ENCODE data around the gene KIF3A.

DNA sequence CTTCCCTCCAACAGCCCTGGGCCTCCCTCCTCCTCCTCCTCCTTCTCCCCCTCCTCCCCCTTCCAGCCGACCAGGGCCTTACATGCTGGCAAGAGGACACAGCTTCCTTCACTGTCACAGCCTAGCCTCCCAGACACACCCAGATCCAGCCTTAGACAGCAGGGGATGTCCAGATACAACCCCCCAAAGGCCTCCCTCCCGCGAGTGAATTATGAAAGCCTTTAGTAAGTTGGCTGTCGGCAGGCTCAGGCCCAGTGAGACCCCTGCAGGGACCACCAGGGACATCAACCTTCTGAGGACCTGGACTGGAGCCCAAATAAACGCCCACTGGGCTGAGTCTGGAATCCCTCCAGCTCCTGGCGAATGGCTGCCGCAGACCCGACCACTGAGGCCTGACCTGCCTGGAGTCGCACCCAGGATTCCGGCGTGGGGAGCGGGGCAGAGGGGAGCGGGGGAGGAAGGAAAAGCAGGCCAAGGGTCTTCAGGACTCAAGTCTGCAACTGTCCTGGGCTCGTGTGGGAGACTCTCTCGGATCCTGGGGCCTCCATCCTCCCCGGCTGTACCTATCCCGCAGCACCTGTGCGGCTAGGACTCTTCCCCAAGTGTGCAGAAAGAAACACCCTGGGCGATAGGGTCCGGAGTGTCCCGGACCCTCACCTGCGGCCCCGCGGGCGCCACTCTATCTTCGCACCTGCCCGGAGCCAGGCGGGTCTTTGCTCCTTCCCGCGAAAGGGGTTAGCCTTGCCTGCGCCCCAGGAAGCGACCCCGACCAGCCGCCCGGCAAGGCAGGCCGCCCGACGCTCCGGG, 39.0 kb upstream of the KIF3A start:
- TF ChIP-seq, protein P1, sequence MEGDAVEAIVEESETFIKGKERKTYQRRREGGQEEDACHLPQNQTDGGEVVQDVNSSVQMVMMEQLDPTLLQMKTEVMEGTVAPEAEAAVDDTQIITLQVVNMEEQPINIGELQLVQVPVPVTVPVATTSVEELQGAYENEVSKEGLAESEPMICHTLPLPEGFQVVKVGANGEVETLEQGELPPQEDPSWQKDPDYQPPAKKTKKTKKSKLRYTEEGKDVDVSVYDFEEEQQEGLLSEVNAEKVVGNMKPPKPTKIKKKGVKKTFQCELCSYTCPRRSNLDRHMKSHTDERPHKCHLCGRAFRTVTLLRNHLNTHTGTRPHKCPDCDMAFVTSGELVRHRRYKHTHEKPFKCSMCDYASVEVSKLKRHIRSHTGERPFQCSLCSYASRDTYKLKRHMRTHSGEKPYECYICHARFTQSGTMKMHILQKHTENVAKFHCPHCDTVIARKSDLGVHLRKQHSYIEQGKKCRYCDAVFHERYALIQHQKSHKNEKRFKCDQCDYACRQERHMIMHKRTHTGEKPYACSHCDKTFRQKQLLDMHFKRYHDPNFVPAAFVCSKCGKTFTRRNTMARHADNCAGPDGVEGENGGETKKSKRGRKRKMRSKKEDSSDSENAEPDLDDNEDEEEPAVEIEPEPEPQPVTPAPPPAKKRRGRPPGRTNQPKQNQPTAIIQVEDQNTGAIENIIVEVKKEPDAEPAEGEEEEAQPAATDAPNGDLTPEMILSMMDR (tag by site-specific recombination; IDR thresholded peaks at IDR 0.05): peak; percentile 71
- no peak for TF ChIP-seq ZNF146 (tag by site-specific recombination; IDR thresholded peaks at IDR 0.05)
- TF ChIP-seq ZNF423 (tag by site-specific recombination; IDR thresholded peaks at IDR 0.05): no peak
- no peak for TF ChIP-seq ZNF366 (tag by site-specific recombination; conservative IDR thresholded peaks at IDR 0.05)
- no peak for TF ChIP-seq ZNF292 (tag by site-specific recombination; IDR thresholded peaks at IDR 0.05; ENCODE audit: borderline replicate concordance, low read depth)
- TF ChIP-seq, protein P2, sequence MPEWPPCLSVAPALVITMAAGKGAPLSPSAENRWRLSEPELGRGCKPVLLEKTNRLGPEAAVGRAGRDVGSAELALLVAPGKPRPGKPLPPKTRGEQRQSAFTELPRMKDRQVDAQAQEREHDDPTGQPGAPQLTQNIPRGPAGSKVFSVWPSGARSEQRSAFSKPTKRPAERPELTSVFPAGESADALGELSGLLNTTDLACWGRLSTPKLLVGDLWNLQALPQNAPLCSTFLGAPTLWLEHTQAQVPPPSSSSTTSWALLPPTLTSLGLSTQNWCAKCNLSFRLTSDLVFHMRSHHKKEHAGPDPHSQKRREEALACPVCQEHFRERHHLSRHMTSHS (tag by site-specific recombination; IDR thresholded peaks at IDR 0.05): no peak

Measured in HEK293 (cell line).